ENCODE results near the gene BRSK2.

DNA sequence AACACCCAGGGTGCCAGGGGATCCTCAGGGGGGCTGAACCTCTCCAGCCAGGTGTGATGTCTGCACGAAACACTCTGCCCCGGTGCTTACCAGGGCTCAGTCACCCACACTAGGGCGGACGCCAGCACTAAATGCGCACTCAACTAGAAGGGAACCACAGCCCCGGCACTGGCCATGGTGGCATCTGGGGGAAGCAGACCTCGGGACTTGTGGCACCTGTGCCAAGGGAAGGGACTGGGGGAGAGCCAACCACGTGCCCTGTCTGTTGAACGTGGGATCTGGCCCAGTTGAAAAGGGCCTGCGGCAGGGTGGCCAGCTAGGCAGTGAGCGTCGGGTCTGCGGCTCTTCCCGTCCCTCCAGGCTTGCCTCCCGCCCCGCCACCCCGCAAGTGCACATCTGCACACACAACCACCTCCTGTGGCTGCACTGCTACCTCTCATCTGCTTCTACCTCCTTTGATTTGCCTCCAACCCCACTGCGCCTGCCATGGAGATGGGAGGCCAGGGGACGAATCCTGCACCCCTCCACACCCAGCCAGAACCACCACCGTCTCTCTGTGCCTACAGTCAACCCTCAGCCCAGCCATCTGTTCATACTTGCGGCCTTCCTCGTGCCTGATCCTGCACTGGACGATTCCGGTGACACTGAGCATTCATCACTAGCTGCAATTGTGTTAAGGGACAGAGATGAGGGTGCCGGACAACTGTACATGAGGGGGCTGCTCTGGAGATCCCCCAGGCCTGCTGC, 111.9 kb downstream of the BRSK2 start:
- no peak for TF ChIP-seq CTCF (IDR thresholded peaks at IDR 0.05; ENCODE audit: low read length)
- no peak for TF ChIP-seq EZH2 (optimal IDR thresholded peaks at IDR 0.05; ENCODE audit: low read depth, low read length)
- TF ChIP-seq EZH2phosphoT487 (IDR thresholded peaks at IDR 0.05; ENCODE audit: low read length): no peak
